ENCODE data around the gene CPEB4.

CPEB4 gene

DNA sequence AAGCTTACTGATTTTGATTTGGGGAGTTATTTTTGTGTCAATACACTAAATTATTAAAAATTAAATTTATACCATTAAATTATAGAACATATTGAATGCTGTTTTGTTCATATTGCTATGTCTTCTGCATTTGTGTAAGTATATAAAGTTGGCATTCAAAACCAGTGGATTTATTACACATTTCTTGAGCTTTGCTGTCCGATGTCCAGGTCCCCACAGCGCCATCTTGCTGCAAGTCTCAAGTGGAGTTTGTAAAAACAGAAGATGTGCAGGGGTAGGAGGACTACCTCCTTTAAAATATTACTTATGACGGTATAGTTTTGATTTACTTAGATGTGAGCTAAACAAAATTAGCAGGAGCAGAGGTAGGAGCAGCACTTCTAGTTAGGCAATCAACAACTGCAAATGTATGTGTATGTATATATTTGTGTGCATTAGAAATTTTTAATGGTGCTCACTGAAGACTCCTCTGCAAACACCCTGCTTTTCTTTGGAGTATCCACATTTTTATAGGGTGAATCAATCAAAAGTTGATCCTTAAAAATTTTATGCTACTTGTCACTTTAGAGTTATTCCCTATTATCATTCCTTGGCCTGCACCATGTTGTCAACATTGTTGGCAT is 37.4 kb downstream of the CPEB4 start:
- H3K27ac ChIP-seq (ENCODE audit: insufficient read depth, low read depth, low read length, poor library complexity, severe bottlenecking) = no peak overlapping the region
- H3K36me3 ChIP-seq (ENCODE audit: control insufficient read depth, insufficient read depth, low read length) = no peaks in the 10 kb centered on the region
- H3K4me3 ChIP-seq (ENCODE audit: insufficient read depth, low read depth, low read length) = no peak overlapping the region
- H3K4me1 ChIP-seq (ENCODE audit: control insufficient read depth, insufficient read depth, low read length) = peaks cover 15% of the 10 kb centered on the region
- H3K27me3 ChIP-seq (ENCODE audit: control insufficient read depth, insufficient read depth, low read length, poor library complexity, severe bottlenecking) = no peaks in the 10 kb centered on the region
- 56 to 88% methylated on average over 2 to 3 of the region's 3 CpGs for WGBS, 2 experiments
- H3K9me3 ChIP-seq (ENCODE audit: control insufficient read depth, low read length) = no peaks in the 10 kb centered on the region

DNA sequence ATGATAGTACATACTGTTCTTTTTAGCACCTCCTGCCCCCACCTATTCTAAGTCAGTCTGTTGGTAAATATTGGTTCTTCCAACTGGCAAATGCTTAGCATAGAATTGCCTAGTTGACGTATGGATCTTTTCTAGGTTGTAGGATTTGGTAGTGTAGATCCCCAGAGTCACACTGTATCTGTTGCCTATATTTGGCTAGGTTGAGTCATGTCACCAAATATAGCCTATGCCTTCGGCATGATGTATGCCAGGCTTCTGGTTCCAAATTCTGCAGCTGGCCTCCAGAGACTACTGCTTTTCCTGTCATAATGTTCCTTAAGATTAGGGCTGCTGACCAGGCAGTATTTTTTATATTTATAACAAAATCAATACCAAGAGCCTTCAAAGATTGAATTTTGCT is 38.2 kb downstream of the CPEB4 start:
- WGBS, 2 experiments = 93 to 95% methylated on average over 2 of the region's 2 CpGs
- H3K27ac ChIP-seq (ENCODE audit: insufficient read depth, low read depth, low read length, poor library complexity, severe bottlenecking) = no peak overlapping the region

DNA sequence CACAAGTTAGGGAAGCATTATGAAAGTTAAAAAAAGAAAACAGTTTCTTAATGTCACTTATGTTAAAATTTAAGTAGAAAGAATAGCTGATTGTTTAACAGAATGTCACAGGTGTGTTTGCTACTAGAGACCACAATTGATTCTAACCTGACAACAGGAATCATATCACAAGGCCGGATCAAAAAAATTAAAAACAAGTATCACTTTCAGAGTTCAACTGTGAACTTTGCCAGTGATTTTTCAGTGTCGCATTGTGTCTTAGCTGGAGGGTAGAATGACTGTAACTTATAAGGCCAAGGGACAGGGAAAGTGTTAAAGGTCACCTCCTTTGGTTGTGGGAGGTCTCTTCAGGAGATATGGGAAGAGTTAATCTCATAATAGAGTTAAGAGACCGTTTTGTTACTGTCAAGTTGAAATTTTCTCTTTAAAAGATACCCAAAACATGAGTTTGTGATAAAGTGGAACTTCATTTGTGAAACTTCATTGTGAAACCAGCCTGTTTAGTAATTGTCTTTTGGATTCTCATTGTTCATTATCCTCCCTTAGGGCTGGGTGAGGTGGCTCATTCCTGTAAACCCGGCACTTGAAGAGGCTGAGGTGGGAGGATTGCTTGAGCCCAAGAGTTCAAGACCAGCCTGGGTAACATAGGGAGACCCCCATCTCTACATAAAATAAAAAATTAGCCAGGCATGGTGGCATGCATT is 40.9 kb downstream of the CPEB4 start:
- Histone ChIP-seq H3K36me3 (ENCODE audit: control insufficient read depth, insufficient read depth, low read length) (no peaks in the 10 kb centered on the region), H3K4me1 (ENCODE audit: control insufficient read depth, insufficient read depth, low read length) (peaks cover 7% of the 10 kb centered on the region), H3K9me3 (ENCODE audit: control insufficient read depth, low read length) (no peaks in the 10 kb centered on the region), H3K4me3 (ENCODE audit: insufficient read depth, low read depth, low read length) (no peak overlapping the region), H3K27me3 (ENCODE audit: control insufficient read depth, insufficient read depth, low read length, poor library complexity, severe bottlenecking) (no peaks in the 10 kb centered on the region), H3K27ac (ENCODE audit: insufficient read depth, low read depth, low read length, poor library complexity, severe bottlenecking) (no peak overlapping the region)
- 94 to 95% methylated on average over 4 of the region's 4 CpGs for WGBS, 2 experiments

More for the DNA sequence above, 38.2 kb downstream of the CPEB4 start:
- no peaks in the 10 kb centered on the region for H3K27me3 ChIP-seq (ENCODE audit: control insufficient read depth, insufficient read depth, low read length, poor library complexity, severe bottlenecking)
- no peak overlapping the region for H3K4me3 ChIP-seq (ENCODE audit: insufficient read depth, low read depth, low read length)
- no peaks in the 10 kb centered on the region for H3K9me3 ChIP-seq (ENCODE audit: control insufficient read depth, low read length)
- peaks cover 15% of the 10 kb centered on the region for H3K4me1 ChIP-seq (ENCODE audit: control insufficient read depth, insufficient read depth, low read length)
- H3K36me3 ChIP-seq (ENCODE audit: control insufficient read depth, insufficient read depth, low read length) = no peaks in the 10 kb centered on the region

DNA sequence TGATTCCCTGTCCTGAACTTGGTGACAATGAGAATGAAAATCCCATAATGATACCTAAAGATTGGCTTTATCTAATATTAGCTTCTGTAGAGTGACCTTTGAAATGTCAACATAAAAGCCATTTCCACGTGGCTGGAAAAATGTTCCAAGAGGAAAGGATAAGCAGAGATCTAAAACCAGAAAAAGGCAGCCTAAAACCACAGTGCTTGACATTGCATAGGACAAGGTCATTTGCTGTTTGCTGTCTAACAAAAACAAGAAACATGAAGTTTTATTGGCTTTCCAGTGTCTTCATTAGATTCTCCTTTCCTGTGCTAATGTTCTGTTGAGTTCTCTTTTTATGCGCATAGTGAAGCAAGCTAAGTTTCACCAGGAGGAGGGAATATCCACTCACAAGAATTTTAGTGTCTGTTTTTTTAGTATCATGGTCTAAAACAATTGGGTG is 44.6 kb downstream of the CPEB4 start:
- H3K4me3 ChIP-seq (ENCODE audit: insufficient read depth, low read depth, low read length) = no peak overlapping the region
- no peaks in the 10 kb centered on the region for H3K9me3 ChIP-seq (ENCODE audit: control insufficient read depth, low read length)
- H3K4me1 ChIP-seq (ENCODE audit: control insufficient read depth, insufficient read depth, low read length) = no peaks in the 10 kb centered on the region
- H3K27me3 ChIP-seq (ENCODE audit: control insufficient read depth, insufficient read depth, low read length, poor library complexity, severe bottlenecking) = no peaks in the 10 kb centered on the region
- H3K27ac ChIP-seq (ENCODE audit: insufficient read depth, low read depth, low read length, poor library complexity, severe bottlenecking) = no peak overlapping the region
- no peaks in the 10 kb centered on the region for H3K36me3 ChIP-seq (ENCODE audit: control insufficient read depth, insufficient read depth, low read length)
- WGBS, 2 experiments = 71 to 91% methylated on average over 1 to 2 of the region's 2 CpGs

DNA sequence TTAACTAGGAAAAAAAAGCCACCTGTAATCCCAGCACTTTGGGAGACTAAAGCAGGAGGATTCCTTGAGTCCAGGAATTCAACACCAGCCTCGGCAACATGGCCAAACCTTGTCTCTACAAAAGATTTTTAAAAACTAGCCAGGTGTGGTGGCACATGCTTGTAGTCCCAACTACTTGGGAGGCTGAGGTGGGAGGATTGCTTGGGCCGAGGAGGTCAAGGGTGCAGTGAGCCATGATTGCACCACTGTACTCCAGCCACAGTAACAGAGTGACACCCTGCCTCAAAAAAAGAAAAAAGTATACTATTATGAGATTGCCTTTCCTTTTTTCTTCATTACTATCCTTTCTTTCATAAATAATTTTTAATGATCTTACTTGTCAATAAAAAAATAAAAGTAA is 45.8 kb downstream of the CPEB4 start:
- H3K27ac ChIP-seq (ENCODE audit: insufficient read depth, low read depth, low read length, poor library complexity, severe bottlenecking) = no peak overlapping the region

DNA sequence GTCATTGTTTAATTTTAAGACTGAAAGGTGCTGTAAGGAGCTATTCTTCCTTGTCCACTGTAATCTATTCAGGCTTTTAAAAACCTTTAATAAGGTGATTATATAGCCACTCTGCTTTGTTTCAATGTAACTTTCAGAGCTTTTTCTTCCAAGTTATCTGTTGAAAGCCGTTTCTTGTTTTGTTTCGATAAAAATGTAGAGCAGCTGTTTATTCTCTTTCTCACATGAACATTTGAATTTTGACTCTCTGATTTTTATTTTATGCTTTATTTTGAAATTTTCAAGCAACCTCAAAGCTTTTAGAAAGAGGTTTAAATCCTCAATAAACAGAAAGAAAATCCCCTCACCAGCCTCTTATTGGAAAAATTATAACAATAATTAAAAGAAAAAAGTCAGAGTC is 47.2 kb downstream of the CPEB4 start:
- H3K27me3 ChIP-seq (ENCODE audit: control insufficient read depth, insufficient read depth, low read length, poor library complexity, severe bottlenecking) = no peaks in the 10 kb centered on the region
- no peaks in the 10 kb centered on the region for H3K36me3 ChIP-seq (ENCODE audit: control insufficient read depth, insufficient read depth, low read length)
- no peak overlapping the region for H3K27ac ChIP-seq (ENCODE audit: insufficient read depth, low read depth, low read length, poor library complexity, severe bottlenecking)
- no peak overlapping the region for H3K4me3 ChIP-seq (ENCODE audit: insufficient read depth, low read depth, low read length)
- no peaks in the 10 kb centered on the region for H3K4me1 ChIP-seq (ENCODE audit: control insufficient read depth, insufficient read depth, low read length)
- 77 to 94% methylated on average over 2 of the region's 2 CpGs for WGBS, 2 experiments
- H3K9me3 ChIP-seq (ENCODE audit: control insufficient read depth, low read length) = no peaks in the 10 kb centered on the region

More for the DNA sequence above, 45.8 kb downstream of the CPEB4 start:
- H3K4me3 ChIP-seq (ENCODE audit: insufficient read depth, low read depth, low read length) = no peak overlapping the region
- H3K4me1 ChIP-seq (ENCODE audit: control insufficient read depth, insufficient read depth, low read length) = no peaks in the 10 kb centered on the region
- H3K36me3 ChIP-seq (ENCODE audit: control insufficient read depth, insufficient read depth, low read length) = no peaks in the 10 kb centered on the region
- H3K27me3 ChIP-seq (ENCODE audit: control insufficient read depth, insufficient read depth, low read length, poor library complexity, severe bottlenecking) = no peaks in the 10 kb centered on the region
- H3K9me3 ChIP-seq (ENCODE audit: control insufficient read depth, low read length) = no peaks in the 10 kb centered on the region
- WGBS, 2 experiments = 61 to 73% methylated on average over 2 of the region's 2 CpGs

DNA sequence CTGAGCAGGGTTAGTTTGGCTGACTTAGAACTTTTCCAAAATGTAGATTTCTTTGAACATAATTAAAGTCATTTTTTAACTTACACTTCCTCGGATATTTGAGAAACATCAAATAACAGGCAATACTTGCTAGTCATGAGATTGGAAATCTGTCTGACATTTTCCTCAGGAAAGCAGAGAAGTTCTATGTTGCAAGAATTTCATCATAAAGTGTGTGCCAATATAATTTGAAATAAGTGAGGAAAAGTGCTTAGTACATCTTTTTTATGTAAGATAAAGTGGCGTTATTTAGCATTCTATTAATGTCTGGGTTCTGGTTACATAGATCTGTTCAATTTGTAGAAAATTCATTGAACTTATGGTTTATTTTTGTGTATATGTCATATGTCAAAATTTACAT is 52.1 kb downstream of the CPEB4 start:
- no peak overlapping the region for H3K4me3 ChIP-seq (ENCODE audit: insufficient read depth, low read depth, low read length)
- no peaks in the 10 kb centered on the region for H3K4me1 ChIP-seq (ENCODE audit: control insufficient read depth, insufficient read depth, low read length)
- H3K27ac ChIP-seq (ENCODE audit: insufficient read depth, low read depth, low read length, poor library complexity, severe bottlenecking) = no peak overlapping the region
- H3K27me3 ChIP-seq (ENCODE audit: control insufficient read depth, insufficient read depth, low read length, poor library complexity, severe bottlenecking) = no peaks in the 10 kb centered on the region
- no peaks in the 10 kb centered on the region for H3K9me3 ChIP-seq (ENCODE audit: control insufficient read depth, low read length)
- 87 to 97% methylated on average over 1 to 2 of the region's 2 CpGs for WGBS, 2 experiments
- no peaks in the 10 kb centered on the region for H3K36me3 ChIP-seq (ENCODE audit: control insufficient read depth, insufficient read depth, low read length)

DNA sequence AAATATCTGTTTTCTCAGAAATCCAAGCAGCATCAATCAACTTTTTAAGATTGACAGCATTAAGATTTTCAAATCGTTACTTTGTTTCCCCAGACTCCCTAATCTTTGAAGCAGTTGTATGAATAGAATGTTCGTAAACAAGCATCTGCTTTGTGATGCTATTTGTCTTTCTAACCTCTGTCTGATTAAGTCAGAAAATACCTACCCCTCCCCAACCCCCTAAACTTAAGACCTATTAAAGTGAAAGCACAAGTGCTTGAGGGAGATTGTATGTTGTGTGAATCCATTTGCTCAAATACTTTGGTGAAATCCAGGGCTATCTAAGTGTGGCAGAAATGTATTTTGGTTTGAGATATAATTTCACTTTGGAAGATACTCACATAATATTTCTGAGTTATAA is 53.0 kb downstream of the CPEB4 start:
- 48 to 50% methylated on average over 1 to 2 of the region's 2 CpGs for WGBS, 2 experiments
- H3K9me3 ChIP-seq (ENCODE audit: control insufficient read depth, low read length) = no peaks in the 10 kb centered on the region
- no peak overlapping the region for H3K4me3 ChIP-seq (ENCODE audit: insufficient read depth, low read depth, low read length)

DNA sequence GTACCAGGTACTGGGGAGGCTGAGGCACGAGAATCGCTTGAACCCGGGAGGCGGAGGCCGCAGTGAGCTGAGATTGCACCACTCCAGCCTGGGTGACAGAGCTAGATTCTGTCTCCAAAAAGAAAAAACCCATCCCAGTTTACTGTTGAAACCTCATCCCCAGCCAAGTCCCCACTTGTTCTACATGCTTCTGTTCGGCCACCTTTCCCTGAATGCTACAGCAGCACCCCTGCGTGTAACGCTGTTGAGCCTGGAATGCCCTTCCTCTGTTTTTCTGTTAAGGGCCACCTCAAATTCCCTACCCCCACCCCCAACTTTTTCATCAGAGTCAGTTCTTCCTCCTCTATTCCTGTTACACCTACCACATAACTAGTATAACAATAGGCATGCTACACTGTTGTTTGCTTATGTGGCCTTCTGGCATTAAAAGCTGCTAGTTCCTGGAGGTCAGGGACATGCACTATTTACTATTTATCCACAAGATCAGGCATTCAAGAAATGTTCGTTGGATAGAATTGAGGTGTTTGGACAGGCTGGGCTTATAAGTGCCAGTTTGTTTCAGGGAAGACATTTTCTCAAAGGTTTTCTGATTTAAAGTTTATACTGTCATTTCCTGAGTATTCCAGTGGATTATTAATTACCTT is 53.7 kb downstream of the CPEB4 start:
- no peaks in the 10 kb centered on the region for H3K36me3 ChIP-seq (ENCODE audit: control insufficient read depth, insufficient read depth, low read length)
- 74% methylated on average over 8 to 9 of the region's 9 CpGs for WGBS, 2 experiments
- H3K27ac ChIP-seq (ENCODE audit: insufficient read depth, low read depth, low read length, poor library complexity, severe bottlenecking) = no peak overlapping the region
- no peak overlapping the region for H3K4me3 ChIP-seq (ENCODE audit: insufficient read depth, low read depth, low read length)
- H3K27me3 ChIP-seq (ENCODE audit: control insufficient read depth, insufficient read depth, low read length, poor library complexity, severe bottlenecking) = no peaks in the 10 kb centered on the region
- no peaks in the 10 kb centered on the region for H3K4me1 ChIP-seq (ENCODE audit: control insufficient read depth, insufficient read depth, low read length)
- H3K9me3 ChIP-seq (ENCODE audit: control insufficient read depth, low read length) = no peaks in the 10 kb centered on the region

More for the DNA sequence above, 53.0 kb downstream of the CPEB4 start:
- Histone ChIP-seq H3K36me3 (ENCODE audit: control insufficient read depth, insufficient read depth, low read length) (no peaks in the 10 kb centered on the region), H3K27me3 (ENCODE audit: control insufficient read depth, insufficient read depth, low read length, poor library complexity, severe bottlenecking) (no peaks in the 10 kb centered on the region), H3K27ac (ENCODE audit: insufficient read depth, low read depth, low read length, poor library complexity, severe bottlenecking) (no peak overlapping the region), H3K4me1 (ENCODE audit: control insufficient read depth, insufficient read depth, low read length) (no peaks in the 10 kb centered on the region)

DNA sequence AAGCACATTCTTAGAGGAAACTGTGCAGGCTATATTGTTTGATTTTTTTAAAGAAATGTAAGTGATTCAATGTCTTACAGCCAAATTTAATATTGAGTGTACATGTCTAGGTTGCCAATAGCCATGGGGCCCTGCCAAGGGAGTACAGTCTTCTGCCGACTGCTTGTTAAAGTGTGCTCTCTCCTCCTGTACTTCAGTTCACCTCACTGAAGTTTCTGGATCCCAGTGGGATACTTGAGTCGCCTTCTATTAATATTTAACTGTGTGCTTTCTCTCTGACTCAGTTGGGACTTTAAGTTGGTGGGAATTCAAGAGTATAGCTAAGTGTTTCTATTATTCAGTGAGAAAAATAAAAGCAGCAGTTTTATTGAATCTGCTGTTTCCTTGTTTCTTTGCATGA is 56.4 kb downstream of the CPEB4 start:
- H3K4me3 ChIP-seq (ENCODE audit: insufficient read depth, low read depth, low read length) = no peak overlapping the region

More for the DNA sequence above, 56.4 kb downstream of the CPEB4 start:
- Histone ChIP-seq H3K27ac (ENCODE audit: insufficient read depth, low read depth, low read length, poor library complexity, severe bottlenecking) (no peak overlapping the region), H3K36me3 (ENCODE audit: control insufficient read depth, insufficient read depth, low read length) (no peaks in the 10 kb centered on the region), H3K9me3 (ENCODE audit: control insufficient read depth, low read length) (no peaks in the 10 kb centered on the region), H3K4me1 (ENCODE audit: control insufficient read depth, insufficient read depth, low read length) (no peaks in the 10 kb centered on the region), H3K27me3 (ENCODE audit: control insufficient read depth, insufficient read depth, low read length, poor library complexity, severe bottlenecking) (no peaks in the 10 kb centered on the region)
- 94 to 95% methylated on average over 2 of the region's 2 CpGs for WGBS, 2 experiments
